ENCODE measurements around the gene SLAMF1.
"Not testable (repeated sequence)": the region's sequence is repeated elsewhere in the genome, so short reads cannot be mapped to it uniquely, and the experiment has no call there.

SLAMF1 gene

GRCh38 chr1:160588468-160588867 is 58.4 kb downstream of the SLAMF1 start:
- DNase-seq = no peak

GRCh38 chr1:160584784-160585183 is 62.1 kb downstream of the SLAMF1 start:
- no peak for DNase-seq

- DNase-seq = not testable (repeated sequence)
Measured at GRCh38 chr1:160582976-160583375, 63.9 kb downstream of the SLAMF1 start.

GRCh38 chr1:160581961-160582360 is 64.9 kb downstream of the SLAMF1 start:
- no peak for DNase-seq

GRCh38 chr1:160580221-160580812 is 66.5 kb downstream of the SLAMF1 start:
- DNase-seq = no peak

GRCh38 chr1:160579216-160579701 is 67.6 kb downstream of the SLAMF1 start, which contains the start of gene CD84:
Gene CD84, minus strand, starts transcription at chr1:160579496. Its CDS starts 59 bp downstream, at chr1:160579437.
- DNase-seq = no peak

GRCh38 chr1:160578525-160579191 is 68.2 kb downstream of the SLAMF1 start:
- no peak for DNase-seq

- DNase-seq = no peak
Measured at GRCh38 chr1:160578175-160578524, 68.7 kb downstream of the SLAMF1 start.

GRCh38 chr1:160577671-160578070 is 69.2 kb downstream of the SLAMF1 start:
- no peak for DNase-seq

GRCh38 chr1:160576884-160577283 is 70.0 kb downstream of the SLAMF1 start:
- no peak for DNase-seq

GRCh38 chr1:160576390-160576789 is 70.5 kb downstream of the SLAMF1 start:
- DNase-seq = no peak

- no peak for DNase-seq
Measured at GRCh38 chr1:160575112-160575664, 71.7 kb downstream of the SLAMF1 start.

- DNase-seq = no peak
Measured at GRCh38 chr1:160570840-160571239, 76.0 kb downstream of the SLAMF1 start.

GRCh38 chr1:160569806-160570205 is 77.0 kb downstream of the SLAMF1 start:
- no peak for DNase-seq

- no peak for DNase-seq
Measured at GRCh38 chr1:160567858-160568682, 78.8 kb downstream of the SLAMF1 start.

- DNase-seq = no peak
Measured at GRCh38 chr1:160567341-160567740, 79.5 kb downstream of the SLAMF1 start.

GRCh38 chr1:160565564-160565963 is 81.3 kb downstream of the SLAMF1 start:
- DNase-seq = no peak

GRCh38 chr1:160563230-160563629 is 83.6 kb downstream of the SLAMF1 start:
- not testable (repeated sequence) for DNase-seq

- DNase-seq = not testable (repeated sequence)
Measured at GRCh38 chr1:160562745-160563144, 84.1 kb downstream of the SLAMF1 start.

- no peak for DNase-seq
Measured at GRCh38 chr1:160560806-160561205, 86.0 kb downstream of the SLAMF1 start.

- DNase-seq = no peak
Measured at GRCh38 chr1:160560045-160560705, 86.7 kb downstream of the SLAMF1 start.

GRCh38 chr1:160559437-160559836 is 87.4 kb downstream of the SLAMF1 start:
- not testable (repeated sequence) for DNase-seq

Data from COR-L47 (cell line).